Endothelial cell of hepatic sinusoid (primary cell): ENCODE measurements around the gene SSMEM1.
"Not testable (repeated sequence)": the region's sequence is repeated elsewhere in the genome, so short reads cannot be mapped to it uniquely, and the experiment has no call there.

Experiments used
- in situ Hi-C: cut with HindIII; loops from 2 replicates; pipeline ENCODE4 v1.10.0; 2017; ENCODE audit warnings: low sequenced_read_pairs

Gene SSMEM1

GRCh38 chr7:130210181-130210935, 2.7 kb downstream of the SSMEM1 start:
- in situ Hi-C loops: no loop called here

DNA sequence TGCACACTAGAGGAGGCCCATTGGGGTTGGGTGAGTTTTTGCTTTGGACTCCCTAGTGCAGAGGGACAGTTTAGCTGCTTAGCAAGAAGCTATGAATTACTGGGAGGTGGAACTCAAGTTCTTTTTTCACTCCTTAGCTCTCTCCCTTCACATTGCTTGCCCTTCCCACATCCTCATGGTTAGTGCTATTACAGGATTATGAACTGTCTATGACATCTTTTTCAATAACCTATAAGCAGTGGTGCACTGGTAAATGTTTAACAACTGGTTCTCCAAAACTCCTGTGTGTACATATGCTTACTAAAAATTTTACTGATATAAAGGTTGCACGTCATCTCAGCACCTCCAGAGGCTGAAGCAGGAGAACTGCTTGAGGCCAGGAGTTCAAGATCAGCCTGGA, 6.2 kb downstream of the SSMEM1 start:
- in situ Hi-C loops: no loop called here

GRCh38 chr7:130216025-130216424, 8.4 kb downstream of the SSMEM1 start:
- in situ Hi-C loops: no loop called here

GRCh38 chr7:130216750-130217149, 9.1 kb downstream of the SSMEM1 start:
- in situ Hi-C loops: no loop called here

- in situ Hi-C loops: no loop called here
Observed at GRCh38 chr7:130218806-130219620, 11.4 kb downstream of the SSMEM1 start.

DNA sequence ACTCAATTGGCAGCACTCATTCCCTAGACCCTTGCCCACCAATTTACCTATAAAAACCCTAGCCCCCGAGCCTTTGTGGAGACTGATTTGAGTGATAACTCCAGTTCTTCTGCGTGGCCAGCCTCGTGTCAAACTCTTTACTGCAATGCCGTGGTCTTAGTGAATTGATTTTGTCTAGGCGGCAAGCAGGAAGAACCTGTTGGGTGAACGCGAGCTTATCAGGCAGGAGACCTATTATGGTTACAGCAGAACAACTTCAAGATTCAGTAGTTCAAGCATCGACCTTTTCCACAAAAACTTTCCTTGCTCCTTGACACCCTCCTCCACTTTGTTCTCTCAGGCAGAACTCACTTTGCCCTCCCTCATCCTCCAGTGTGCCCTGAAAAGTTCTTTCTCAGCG, 12.2 kb downstream of the SSMEM1 start:
- in situ Hi-C loops: no loop called here

DNA sequence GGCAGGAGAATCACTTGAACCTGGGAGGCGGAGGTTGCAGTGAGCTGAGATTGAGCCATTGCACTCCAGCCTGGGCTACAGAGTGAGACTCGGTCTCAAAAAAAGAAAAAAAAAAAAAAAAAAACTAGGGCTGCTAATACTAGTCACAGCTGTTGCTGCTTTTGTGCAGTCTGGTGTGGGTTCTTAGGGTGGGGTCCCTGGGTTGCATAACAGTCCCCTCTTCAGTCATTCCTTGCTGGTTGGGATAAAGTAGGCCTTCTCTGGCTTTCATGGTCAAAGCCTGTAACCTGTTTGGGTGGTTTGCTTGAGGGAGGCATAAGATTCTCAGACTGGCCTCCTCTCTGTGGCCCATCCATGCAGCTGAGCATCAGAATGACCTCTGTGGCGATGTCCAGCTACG, 14.1 kb downstream of the SSMEM1 start:
- in situ Hi-C loops: no loop called here

DNA sequence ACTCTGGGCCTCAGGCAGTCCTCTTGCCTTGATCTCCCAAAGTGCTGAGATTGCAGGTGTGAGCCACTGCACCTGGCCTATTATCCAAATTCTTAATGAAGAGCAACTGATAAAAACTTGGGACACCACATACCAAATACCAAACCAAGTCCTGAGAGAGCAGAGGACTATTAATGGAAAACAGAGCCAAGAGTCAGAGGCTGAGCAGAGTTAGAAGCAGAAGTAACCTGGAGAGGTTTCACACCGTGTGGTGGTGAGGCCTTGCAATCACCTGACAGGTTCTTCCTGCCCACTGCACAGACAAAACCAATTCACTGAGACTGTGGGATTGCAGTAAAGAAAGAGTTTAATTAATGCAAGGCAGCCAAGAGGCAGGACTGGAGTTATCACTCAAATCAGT, 16.0 kb downstream of the SSMEM1 start:
- in situ Hi-C loops: no loop called here

GRCh38 chr7:130224210-130224609, 16.6 kb downstream of the SSMEM1 start:
- in situ Hi-C loops: no loop called here

- in situ Hi-C loops: not testable (repeated sequence)
Observed at GRCh38 chr7:130224923-130225322, 17.3 kb downstream of the SSMEM1 start.

- in situ Hi-C loops: no loop called here
Observed at GRCh38 chr7:130226333-130226732, 18.7 kb downstream of the SSMEM1 start.

DNA sequence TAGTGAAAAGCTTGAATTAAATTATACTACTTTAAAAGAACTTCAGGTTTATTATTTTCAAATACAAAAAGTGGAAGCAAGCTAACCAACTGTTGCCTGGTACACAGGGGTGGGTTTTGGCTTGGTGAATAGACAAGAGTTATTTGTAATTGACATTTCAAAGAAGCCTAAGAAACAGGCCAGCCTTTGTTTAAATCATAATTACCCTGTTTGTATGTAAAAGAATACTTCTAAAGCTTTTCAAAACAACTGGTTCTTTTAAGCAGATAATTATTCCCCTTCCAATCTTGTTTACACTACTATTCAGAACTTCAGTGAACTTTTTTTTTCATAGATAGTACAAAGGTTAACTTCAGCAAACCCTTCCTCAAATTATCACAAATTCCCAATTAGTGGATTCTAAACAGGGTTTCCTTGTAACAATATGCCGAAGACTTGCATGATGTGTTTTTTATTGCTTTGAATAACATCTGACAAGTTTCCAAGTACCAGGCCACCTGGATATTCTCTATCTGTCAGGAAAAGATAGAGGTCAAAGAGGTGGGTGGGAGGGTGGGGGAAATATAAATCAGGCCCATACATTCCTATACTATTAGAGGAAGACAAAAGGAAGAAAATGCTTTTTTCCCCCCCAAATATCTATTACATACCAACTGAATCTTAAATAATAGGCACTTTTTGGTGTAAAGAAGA, 20.4 kb downstream of the SSMEM1 start:
- in situ Hi-C loops: no loop called here

DNA sequence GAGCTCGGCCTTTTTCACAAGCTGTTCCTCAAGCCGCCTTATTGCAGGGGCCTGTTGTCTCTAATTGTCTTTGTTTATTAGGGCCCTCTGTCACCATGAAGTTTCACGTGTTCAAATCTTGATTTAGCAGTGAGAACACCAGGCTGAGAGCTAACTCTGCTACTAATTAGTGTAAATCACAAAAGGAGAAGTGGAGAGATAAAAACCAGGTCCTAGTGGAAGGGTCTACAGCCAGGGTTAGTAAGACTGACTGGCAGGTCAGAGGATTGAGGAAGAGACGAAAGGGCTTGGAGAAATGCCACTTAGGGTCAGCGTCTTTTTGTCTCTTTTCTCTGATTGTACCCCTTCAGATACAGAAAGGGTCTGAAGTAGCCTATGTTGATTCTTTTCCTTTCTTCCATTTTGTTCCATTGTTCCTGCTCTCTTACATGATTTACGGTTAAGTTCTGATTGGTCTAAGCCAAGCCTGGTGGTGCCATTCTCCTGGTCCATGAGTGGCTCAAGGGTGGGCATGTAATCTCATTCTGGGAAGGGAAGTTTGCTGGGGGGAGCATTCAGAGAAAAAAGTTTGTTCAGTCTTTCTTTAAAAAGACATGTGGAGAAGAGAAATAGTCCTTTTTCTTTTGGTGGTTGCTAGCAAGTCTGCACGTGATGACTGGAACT, 21.3 kb downstream of the SSMEM1 start:
- in situ Hi-C loops: no loop called here

DNA sequence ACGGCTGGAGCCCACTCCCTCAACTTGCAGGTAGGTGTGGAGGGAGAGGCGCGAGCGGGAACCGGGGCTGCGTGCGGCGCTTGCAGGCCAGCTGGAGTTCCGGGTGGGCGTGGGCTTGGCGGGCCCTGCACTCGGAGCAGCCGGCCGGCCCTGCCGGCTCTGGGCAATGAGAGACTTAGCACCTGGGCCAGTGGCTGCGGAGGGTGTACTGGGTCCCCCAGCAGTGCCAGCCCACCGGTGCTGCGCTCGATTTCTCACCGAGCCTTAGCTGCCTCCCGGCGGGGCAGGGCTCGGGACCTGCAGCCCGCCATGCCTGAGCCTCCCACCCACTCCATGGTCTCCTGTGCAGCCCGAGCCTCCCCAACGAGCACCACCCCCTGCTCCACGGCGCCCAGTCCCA, 22.3 kb downstream of the SSMEM1 start:
- in situ Hi-C loops: not testable (repeated sequence)

GRCh38 chr7:130231792-130232191, 24.1 kb downstream of the SSMEM1 start:
- in situ Hi-C loops: no loop called here

- in situ Hi-C loops: no loop called here
Observed at GRCh38 chr7:130232209-130232608, 24.5 kb downstream of the SSMEM1 start.

GRCh38 chr7:130234078-130234477, 26.4 kb downstream of the SSMEM1 start:
- in situ Hi-C loops: no loop called here

DNA sequence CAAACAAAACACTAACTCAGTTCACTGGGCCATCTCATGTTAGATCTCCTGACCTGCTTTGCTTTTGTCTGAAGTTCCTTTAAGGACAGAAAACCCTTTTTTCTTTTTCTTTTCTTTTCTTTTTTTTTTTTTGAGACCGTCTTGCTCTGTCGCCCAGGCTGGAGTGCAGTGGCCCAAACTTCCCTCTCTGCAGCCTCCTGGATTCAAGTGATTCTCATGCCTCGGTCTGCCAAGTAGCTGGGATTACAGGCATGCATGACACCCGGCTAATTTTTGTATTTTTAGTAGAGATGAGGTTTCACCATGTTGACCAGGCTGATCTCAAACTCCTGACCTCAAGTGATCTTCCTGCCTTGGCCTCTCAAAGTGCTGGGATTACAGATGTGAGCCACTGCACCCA, 28.7 kb downstream of the SSMEM1 start:
- in situ Hi-C loops: not testable (repeated sequence)

DNA sequence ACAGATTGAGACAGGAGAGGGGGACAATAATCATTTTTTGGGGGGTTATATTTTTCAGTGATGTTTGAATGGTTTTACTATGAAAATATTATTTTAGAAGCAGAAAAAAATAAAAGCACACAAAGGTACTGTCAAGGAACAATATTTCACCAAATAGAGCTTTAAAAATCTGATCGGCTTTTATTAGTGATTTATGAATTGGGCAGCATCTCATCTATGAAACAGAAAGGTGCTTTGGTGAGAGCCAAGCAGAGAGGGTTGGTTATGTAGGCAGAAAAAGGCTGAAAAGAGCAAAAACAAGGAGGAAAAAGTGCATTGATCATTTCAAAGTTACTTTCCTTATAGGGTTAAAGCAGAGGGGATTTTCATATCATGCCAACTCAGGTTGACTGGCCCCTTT, 32.6 kb downstream of the SSMEM1 start:
- in situ Hi-C loops: no loop called here

DNA sequence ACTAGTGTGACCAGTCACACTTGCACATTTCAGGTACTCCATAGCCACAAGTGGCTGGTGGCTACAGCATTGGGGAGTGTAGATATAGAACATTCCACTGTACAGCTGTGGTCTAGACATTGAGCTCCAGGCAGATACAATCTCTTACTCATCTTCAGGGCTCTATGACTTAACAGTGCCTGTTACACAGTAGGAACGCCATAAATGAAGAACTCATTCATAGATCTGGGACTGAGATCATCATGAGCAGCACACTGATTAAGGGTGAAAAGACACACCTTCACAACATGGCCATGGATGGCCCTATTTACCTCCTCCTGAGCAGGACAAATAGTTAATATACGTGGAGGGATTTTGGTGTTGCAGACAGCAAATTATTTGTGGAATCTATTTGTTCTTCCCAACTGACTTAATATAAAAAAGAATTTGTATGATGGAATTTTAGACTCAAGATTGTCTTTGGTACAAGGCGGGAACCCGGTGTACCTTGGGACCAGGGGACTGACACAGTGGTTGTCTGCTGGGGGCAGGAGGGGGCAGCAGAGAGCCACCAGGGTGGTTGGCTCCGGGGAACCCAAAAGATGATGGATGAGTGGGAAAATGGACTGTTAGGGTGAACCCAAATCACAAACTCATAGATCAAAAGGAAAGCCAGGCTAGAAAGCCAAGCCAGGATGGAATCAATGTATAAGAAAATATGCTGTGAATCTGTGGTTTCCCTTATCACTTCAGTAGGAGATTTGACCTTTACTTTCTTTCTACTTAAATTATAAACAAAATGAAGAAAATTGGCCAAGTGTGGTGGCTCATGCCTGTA, 34.7 kb downstream of the SSMEM1 start:
- in situ Hi-C loops: no loop called here
